Ovary (tissue), 9 donors: Measurements from ENCODE around the gene OPCML. TPM values are rescaled to one million over a fixed set of nuclear protein-coding genes. Genes with fewer than 3 reads are reported as not detected.

Experiments
- DNase-seq, 5 donors: peaks; one replicate each; pipeline ENCODE4 v3.0.0-alpha.2; 2019 to 2020
- H3K27ac ChIP-seq, 2 donors: fragments of 200-600 bp; one replicate each; pipeline versions ENCODE4 v1.5.1 to v1.8.0; 2019 to 2022
- H3K27me3 ChIP-seq: fragments of 200-600 bp; one replicate; pipeline ENCODE4 v1.8.0; 2022
- H3K36me3 ChIP-seq: fragments of 200-600 bp; sonication (generic); one replicate; pipeline ENCODE4 v1.5.1; 2019
- H3K4me1 ChIP-seq: one replicate; pipeline ENCODE4 v1.8.1; 2013; ENCODE audit warnings: mild to moderate bottlenecking, moderate library complexity; ENCODE audit not compliant: insufficient read depth
- H3K4me3 ChIP-seq: fragments of 200-600 bp; sonication (generic); one replicate; pipeline ENCODE4 v1.5.1; 2017
- H3K9me3 ChIP-seq, 2 donors: fragments of 200-600 bp in 1 of 2; sonication (generic) in 1 of 2; one replicate each; pipeline versions ENCODE4 v1.5.1 to v1.8.1; 2013 to 2019; ENCODE audit warnings: mild to moderate bottlenecking in 1 of 2, moderate library complexity in 1 of 2
- EP300 ChIP-seq: sonication (generic); formaldehyde crosslinking; IDR thresholded peaks from one replicate; pipeline ENCODE4 v1.6.1; 2017; ENCODE audit warnings: antibody characterized with exemption
- POLR2A ChIP-seq: fragments of 450-650 bp; IDR thresholded peaks from one replicate; pipeline ENCODE4 v1.6.1; 2017; ENCODE audit warnings: antibody characterized with exemption, mild to moderate bottlenecking, moderate library complexity
- WGBS, 3 donors: extraction: QIAGEN DNeasy Blood & Tissue Kit in 1 of 3; methylation state at CpG; one replicate each; pipeline versions ENCODE4 v1.1.5 to v1.1.7; 2013 to 2017; 5-methylcytosine and 5-hydroxymethylcytosine counted together
- intact Hi-C, 4 donors: fragments of 100-400 bp; cut with DNase I; formaldehyde crosslinking; loops; one replicate each; pipeline versions ENCODE4 v1.11.0 to v1.15.1; 2022 to 2023
- polyA plus RNA-seq, 2 donors: library from polyadenylated mRNA; stranded (reverse); fragments of 200-250 nt in 1 of 2; fragments of 350-450 nt in 1 of 2; fragmentation: Illumina TruSeq in 1 of 2; extraction: RNeasy Lipid Tissue Mini Kit (QIAGEN cat#74804) in 1 of 2; gene quantifications; one replicate each; pipeline ENCODE4 v1.2.3, GENCODE V29; 2013 to 2014
- total RNA-seq, 7 donors: library from RNA; depleted of rRNA in 2 of 7; stranded (reverse); fragments of >200 nt in 2 of 7; fragmentation: NEBNext Ultra II Directional in 3 of 7; extraction: Animal tissue kit (Norgen Biotek cat#: 25700) in 3 of 7; gene quantifications; one replicate each; pipeline versions ENCODE4 v1.1.0 to v1.2.4, GENCODE V29; 2016 to 2023
- TF ChIP-seq, protein P1 (sequence below), 3 donors: fragments of 450-650 bp in 2 of 3; fragments of 200-600 bp in 1 of 3; IDR thresholded peaks; one replicate each; pipeline versions ENCODE4 v1.5.1 to v1.8.0; 2016 to 2022; ENCODE audit warnings: antibody characterized with exemption in 3 of 3, mild to moderate bottlenecking in 1 of 3
- donor health status: DM: no; HTN: no; CAD: no; lungs with moderate emphysema.
- donor health status: DM: no; HTN: no; CAD: no.
- donor health status: Bipolar disorder and iron deficiency.
- donor health status: DM: yes; HTN: yes; CAD: no.
- donor health status: DM: no; HTN: no; CAD: no.
- donor health status: DM: yes; HTN: yes; CAD: no.

The OPCML gene
- total and polyA plus RNA-seq, 9 donors = under 0.01 to 2.8 (median 0.32) TPM; not detected in 2

DNA sequence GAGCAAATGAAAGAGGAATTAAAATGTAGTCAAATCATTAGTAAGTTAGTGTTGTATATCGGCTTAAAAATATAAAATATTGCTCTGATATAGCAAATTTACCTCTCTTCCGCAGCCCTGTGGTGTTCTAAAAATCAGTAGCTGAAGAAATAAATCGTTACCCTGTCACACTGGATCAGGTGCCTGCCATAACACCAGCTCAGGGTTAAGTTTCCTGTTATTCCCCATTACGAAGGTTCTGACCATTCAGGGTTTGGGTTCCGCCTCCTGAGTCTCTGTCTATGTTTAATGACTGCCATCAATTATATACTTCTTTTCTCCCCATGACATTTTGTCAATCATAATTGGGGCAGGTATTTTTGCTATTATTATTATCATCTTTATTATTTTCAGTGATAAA is 658.5 kb downstream of the OPCML start:
- no peaks in the 10 kb centered on the region for H3K9me3 ChIP-seq
- DNase-seq = no peak
- H3K36me3 ChIP-seq = no peaks in the 10 kb centered on the region
- H3K4me1 ChIP-seq = no peaks in the 10 kb centered on the region
- intact Hi-C loops = no loop called here
- no peak overlapping the region for H3K27ac ChIP-seq
- TF ChIP-seq EP300 (no peak), POLR2A (no peak)
- TF ChIP-seq, protein P1, sequence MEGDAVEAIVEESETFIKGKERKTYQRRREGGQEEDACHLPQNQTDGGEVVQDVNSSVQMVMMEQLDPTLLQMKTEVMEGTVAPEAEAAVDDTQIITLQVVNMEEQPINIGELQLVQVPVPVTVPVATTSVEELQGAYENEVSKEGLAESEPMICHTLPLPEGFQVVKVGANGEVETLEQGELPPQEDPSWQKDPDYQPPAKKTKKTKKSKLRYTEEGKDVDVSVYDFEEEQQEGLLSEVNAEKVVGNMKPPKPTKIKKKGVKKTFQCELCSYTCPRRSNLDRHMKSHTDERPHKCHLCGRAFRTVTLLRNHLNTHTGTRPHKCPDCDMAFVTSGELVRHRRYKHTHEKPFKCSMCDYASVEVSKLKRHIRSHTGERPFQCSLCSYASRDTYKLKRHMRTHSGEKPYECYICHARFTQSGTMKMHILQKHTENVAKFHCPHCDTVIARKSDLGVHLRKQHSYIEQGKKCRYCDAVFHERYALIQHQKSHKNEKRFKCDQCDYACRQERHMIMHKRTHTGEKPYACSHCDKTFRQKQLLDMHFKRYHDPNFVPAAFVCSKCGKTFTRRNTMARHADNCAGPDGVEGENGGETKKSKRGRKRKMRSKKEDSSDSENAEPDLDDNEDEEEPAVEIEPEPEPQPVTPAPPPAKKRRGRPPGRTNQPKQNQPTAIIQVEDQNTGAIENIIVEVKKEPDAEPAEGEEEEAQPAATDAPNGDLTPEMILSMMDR (IDR thresholded peaks at IDR 0.05) = no peak
- no peak overlapping the region for H3K4me3 ChIP-seq
- H3K27me3 ChIP-seq = no peaks in the 10 kb centered on the region
- 77 to 81% (median 78%) methylated on average over 5 of the region's 5 CpGs for WGBS, 3 donors

GRCh38 chr11:132872211-132872610 is 660.1 kb downstream of the OPCML start:
- no peaks in the 10 kb centered on the region for H3K36me3 ChIP-seq
- H3K27me3 ChIP-seq = no peaks in the 10 kb centered on the region
- TF ChIP-seq, protein P1 (IDR thresholded peaks at IDR 0.05) = no peak
- no peak for TF ChIP-seq EP300
- TF ChIP-seq POLR2A = no peak
- no peak overlapping the region for H3K4me3 ChIP-seq
- intact Hi-C loops = no loop called here
- no peak overlapping the region for H3K27ac ChIP-seq
- no peak for DNase-seq
- H3K4me1 ChIP-seq = no peaks in the 10 kb centered on the region
- 60 to 72% (median 70%) methylated on average over 10 of the region's 10 CpGs for WGBS, 3 donors
- no peaks in the 10 kb centered on the region for H3K9me3 ChIP-seq

GRCh38 chr11:132866783-132867545 is 665.3 kb downstream of the OPCML start:
- DNase-seq = no peak
- H3K4me3 ChIP-seq = no peak overlapping the region
- WGBS, 3 donors = 68 to 80% (median 71%) methylated on average over 5 of the region's 5 CpGs
- no peaks in the 10 kb centered on the region for H3K36me3 ChIP-seq
- intact Hi-C loops = no loop called here
- TF ChIP-seq, protein P1 (IDR thresholded peaks at IDR 0.05) = no peak
- TF ChIP-seq POLR2A (no peak), EP300 (no peak)
- no peak overlapping the region for H3K27ac ChIP-seq
- H3K4me1 ChIP-seq = no peaks in the 10 kb centered on the region
- no peaks in the 10 kb centered on the region for H3K27me3 ChIP-seq
- H3K9me3 ChIP-seq = no peaks in the 10 kb centered on the region

- no peak for TF ChIP-seq EP300
- TF ChIP-seq, protein P1 (IDR thresholded peaks at IDR 0.05) = no peak
- no peak for TF ChIP-seq POLR2A
- H3K27ac ChIP-seq = no peak overlapping the region
- intact Hi-C loops = no loop called here
- no peaks in the 10 kb centered on the region for H3K9me3 ChIP-seq
- no peaks in the 10 kb centered on the region for H3K27me3 ChIP-seq
- 23 to 34% (median 29%) methylated on average over 5 of the region's 5 CpGs for WGBS, 3 donors
- no peaks in the 10 kb centered on the region for H3K4me1 ChIP-seq
- no peak overlapping the region for H3K4me3 ChIP-seq
- no peak for DNase-seq
- no peaks in the 10 kb centered on the region for H3K36me3 ChIP-seq
These were observed 666.7 kb downstream of the OPCML start for GRCh38 chr11:132865623-132866022.
